Erythroblast (primary cell): ENCODE results near the gene CYP39A1.

Experiments used
- GATA1 ChIP-seq: IDR thresholded peaks from 2 replicates; pipeline ENCODE4 v1.6.1; 2011; ENCODE audit warnings: low read depth, mild to moderate bottlenecking, control low read depth, low read length, moderate library complexity
- POLR2A ChIP-seq: IDR thresholded peaks from 2 replicates; pipeline ENCODE4 v1.6.1; 2011; ENCODE audit warnings: mild to moderate bottlenecking, low read length

DNA sequence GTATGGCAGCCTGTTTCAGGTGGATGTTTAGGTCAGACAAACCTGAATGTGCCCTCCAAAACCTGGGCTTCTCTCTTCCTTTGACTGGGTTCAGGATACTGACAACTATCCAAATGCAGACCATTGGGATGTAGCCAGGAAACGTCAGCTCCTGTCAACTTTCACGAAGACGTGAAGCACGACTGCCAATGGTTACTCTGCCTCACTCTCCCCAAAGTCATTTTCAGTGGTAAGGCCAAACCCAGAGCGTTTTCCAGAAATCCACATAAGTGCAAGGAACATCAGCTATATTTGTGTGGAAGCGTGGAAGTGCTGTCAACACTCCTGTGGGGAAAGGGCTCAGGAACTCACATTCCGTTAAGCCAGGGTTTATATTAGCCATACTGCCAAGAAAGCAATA lies 141.3 kb downstream of the CYP39A1 start:
- TF ChIP-seq POLR2A (no peak), GATA1 (no peak)
